COLO829 (cell line): ENCODE results near the gene IER3.
"Not testable (repeated sequence)": the region's sequence is repeated elsewhere in the genome, so short reads cannot be mapped to it uniquely, and the experiment has no call there.

Experiments
- DNase-seq: peaks from one replicate; pipeline ENCODE4 v3.0.0; 2012; ENCODE audit warnings: low spot score

The IER3 gene

DNA sequence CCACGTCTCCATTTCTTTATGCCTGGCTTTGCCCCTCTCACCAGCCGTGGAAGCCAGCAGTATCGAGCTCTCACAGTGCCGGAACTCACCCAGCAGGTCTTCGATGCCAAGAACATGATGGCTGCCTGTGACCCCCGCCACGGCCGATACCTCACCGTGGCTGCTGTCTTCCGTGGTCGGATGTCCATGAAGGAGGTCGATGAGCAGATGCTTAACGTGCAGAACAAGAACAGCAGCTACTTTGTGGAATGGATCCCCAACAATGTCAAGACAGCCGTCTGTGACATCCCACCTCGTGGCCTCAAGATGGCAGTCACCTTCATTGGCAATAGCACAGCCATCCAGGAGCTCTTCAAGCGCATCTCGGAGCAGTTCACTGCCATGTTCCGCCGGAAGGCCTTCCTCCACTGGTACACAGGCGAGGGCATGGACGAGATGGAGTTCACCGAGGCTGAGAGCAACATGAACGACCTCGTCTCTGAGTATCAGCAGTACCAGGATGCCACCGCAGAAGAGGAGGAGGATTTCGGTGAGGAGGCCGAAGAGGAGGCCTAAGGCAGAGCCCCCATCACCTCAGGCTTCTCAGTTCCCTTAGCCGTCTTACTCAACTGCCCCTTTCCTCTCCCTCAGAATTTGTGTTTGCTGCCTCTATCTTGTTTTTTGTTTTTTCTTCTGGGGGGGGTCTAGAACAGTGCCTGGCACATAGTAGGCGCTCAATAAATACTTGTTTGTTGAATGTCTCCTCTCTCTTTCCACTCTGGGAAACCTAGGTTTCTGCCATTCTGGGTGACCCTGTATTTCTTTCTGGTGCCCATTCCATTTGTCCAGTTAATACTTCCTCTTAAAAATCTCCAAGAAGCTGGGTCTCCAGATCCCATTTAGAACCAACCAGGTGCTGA lies 20.3 kb downstream of the IER3 start:
- not testable (repeated sequence) for DNase-seq

DNA sequence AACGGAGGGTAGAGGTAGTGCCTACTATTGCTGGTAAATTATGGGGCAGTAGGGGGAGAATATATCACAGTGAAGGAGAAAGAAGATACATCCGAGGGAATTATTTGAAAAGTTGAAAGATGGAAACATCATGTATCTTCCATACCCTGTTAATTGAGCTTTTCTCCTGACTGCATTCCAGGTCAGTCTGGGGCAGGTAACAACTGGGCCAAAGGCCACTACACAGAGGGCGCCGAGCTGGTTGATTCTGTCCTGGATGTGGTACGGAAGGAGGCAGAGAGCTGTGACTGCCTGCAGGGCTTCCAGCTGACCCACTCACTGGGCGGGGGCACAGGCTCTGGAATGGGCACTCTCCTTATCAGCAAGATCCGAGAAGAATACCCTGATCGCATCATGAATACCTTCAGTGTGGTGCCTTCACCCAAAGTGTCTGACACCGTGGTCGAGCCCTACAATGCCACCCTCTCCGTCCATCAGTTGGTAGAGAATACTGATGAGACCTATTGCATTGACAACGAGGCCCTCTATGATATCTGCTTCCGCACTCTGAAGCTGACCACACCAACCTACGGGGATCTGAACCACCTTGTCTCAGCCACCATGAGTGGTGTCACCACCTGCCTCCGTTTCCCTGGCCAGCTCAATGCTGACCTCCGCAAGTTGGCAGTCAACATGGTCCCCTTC lies 21.0 kb downstream of the IER3 start:
- not testable (repeated sequence) for DNase-seq

GRCh38 chr6:30722280-30723112 lies 21.9 kb downstream of the IER3 start:
- DNase-seq = peak; percentile 73

DNA sequence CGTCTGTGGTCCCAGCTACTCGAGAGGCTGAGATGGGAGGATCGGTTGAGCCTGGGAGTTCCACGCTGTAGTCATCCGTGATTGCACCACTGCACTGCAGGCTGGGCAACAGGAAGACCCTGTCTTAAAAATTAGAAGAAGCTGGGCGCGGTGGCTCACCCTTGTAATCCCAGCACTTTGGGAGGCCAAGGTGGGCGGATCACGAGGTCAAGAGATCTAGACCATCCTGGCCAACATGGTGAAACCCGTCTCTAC lies 22.4 kb downstream of the IER3 start:
- not testable (repeated sequence) for DNase-seq

- DNase-seq = peak; percentile 83
Observed at GRCh38 chr6:30721198-30722024, 22.9 kb downstream of the IER3 start.

- DNase-seq = no peak
Observed at GRCh38 chr6:30720738-30721197, 23.6 kb downstream of the IER3 start.

GRCh38 chr6:30719791-30720737 lies 24.3 kb downstream of the IER3 start, which contains the start of gene TUBB:
Gene TUBB (plus strand): TSS chr6:30720352. CDS start chr6:30720507, 155 bp downstream.
- peak; percentile 89 for DNase-seq

DNA sequence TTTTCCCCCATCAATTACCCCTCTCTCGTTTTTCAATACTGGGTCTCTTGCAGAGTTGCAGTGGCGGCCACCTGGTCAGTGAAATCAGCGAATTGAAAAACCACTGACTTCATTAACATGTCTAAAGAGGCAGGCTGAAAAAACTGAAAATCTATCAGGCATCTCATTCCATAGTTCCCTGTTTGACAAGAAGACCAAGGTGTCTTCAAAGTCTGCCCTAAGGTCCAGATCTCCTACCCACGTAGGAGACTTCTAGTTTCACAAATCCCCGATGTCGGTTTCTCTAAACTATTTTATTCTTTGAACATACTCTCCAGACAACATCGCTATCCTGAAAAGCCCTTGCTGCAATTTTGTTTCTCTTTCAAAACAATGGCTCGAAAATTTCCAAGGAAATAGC lies 25.0 kb downstream of the IER3 start:
- no peak for DNase-seq

GRCh38 chr6:30717845-30718720 lies 26.3 kb downstream of the IER3 start:
- not testable (repeated sequence) for DNase-seq

DNA sequence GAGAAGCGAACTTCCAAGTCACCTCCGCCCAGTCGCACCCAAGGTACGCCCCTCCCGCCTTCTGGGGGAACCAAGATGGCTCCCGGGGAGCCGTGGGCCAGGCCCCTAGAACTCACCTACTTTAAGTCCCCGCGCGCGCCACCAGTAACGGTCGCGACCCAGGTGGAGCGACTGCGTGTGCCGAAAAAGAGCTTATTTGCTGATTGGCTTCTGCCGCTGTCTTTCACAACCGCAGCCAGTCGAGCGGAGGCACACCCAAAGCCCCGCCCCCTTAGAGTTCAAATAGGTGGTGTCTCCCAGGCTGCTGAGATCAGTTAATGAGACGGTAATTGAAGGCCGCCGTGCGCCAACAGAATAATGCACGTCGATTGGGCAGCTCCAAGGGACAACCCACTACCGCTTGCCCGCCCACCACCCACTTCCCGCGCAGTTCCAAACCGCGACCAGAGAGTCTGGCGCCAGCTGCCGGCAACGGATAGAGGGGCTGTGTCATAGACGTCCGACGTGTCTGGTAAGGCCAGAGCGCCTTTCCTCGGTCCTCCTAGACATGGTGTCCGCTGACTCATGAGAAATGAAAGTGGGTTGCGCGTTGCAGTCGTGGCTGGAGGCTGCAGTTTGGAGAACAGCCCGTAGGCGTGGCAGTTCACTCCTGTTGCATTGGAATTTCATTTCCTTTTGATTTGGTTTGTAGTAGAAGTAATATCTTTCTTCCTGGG lies 27.1 kb downstream of the IER3 start, which contains the start of gene MDC1:
TSS of gene MDC1 (minus strand) at position 153 of the 716 bp plus-strand sequence. CDS start 2,106 bp downstream, outside the sequence.
- peak; percentile 97 for DNase-seq

GRCh38 chr6:30716879-30717128 lies 27.5 kb downstream of the IER3 start:
- DNase-seq = no peak

DNA sequence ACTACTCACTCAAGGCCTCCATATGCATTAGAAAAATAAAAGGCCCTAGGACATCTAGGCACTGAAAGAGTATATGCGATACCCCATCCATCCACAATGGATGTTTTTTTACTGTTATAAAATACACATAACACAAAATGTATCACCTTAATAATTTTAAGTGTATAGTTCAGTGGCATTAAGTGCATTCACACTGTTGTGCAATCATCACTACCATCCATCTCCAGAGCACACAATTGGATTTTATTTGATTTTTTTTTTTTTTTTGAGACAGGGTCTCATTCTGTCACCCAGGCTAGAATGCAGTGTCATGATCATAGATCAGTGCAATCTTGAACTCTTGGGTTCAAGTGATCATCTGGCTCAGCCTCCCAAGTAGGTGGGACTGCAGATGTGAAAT lies 30.1 kb downstream of the IER3 start:
- DNase-seq = no peak

DNA sequence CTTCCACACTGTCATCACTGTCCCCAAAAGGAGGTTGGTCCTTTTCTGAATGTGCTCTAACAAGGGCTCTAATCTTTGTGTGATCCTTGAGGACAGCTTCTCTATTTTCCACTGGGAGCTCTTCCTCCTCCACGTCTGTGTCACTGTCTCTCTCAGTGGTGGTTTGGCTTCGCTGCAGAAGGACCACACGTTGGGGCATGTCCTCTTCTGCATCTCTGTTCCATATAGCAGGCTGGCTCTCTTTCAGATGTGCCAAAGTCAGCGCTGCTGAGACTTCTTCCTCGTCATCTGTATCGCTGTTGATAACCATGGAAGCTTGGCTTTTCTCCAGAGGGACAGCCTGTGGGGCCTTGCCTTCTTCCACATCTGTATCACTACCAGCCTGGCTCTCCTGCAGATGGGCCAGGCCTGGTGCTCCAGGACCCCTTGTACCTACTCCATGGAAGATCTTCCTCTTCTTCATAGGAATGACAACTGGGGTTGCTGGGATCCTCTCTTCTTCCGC lies 31.9 kb downstream of the IER3 start:
- no peak for DNase-seq

GRCh38 chr6:30711758-30712380 lies 32.5 kb downstream of the IER3 start:
- no peak for DNase-seq

GRCh38 chr6:30709101-30709868 lies 35.1 kb downstream of the IER3 start:
- no peak for DNase-seq

- DNase-seq = no peak
Observed at GRCh38 chr6:30707281-30707850, 37.0 kb downstream of the IER3 start.

DNA sequence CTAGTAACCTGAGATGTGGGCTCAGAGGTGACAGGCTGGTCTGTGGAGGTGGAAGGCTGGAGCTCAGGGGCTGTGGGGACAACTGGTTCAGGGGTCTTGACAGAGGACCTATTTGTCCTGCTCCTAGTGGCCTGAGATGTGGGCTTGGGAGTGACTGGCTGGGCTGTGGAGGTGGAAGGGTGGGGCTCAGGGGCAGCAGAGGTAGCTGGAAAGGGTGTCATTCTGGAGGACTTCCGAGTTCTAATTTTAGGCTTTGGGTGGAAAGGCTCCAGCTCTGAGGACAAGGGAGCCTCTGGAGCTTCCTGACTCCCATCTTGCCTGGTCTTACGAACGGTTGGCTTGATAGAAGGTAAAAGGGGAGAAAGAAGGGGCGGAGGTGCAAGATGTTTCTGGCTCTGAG lies 38.7 kb downstream of the IER3 start:
- DNase-seq = no peak
